Measurements from ENCODE around the gene SNTA1. TPM values are rescaled to one million over a fixed set of nuclear protein-coding genes. Genes with fewer than 3 reads are reported as not detected.
"Not testable (repeated sequence)": the region's sequence is repeated elsewhere in the genome, so short reads cannot be mapped to it uniquely, and the experiment has no call there.

The SNTA1 gene
- total RNA-seq, 1 donor from 2014 or later = 6.9 TPM

DNA sequence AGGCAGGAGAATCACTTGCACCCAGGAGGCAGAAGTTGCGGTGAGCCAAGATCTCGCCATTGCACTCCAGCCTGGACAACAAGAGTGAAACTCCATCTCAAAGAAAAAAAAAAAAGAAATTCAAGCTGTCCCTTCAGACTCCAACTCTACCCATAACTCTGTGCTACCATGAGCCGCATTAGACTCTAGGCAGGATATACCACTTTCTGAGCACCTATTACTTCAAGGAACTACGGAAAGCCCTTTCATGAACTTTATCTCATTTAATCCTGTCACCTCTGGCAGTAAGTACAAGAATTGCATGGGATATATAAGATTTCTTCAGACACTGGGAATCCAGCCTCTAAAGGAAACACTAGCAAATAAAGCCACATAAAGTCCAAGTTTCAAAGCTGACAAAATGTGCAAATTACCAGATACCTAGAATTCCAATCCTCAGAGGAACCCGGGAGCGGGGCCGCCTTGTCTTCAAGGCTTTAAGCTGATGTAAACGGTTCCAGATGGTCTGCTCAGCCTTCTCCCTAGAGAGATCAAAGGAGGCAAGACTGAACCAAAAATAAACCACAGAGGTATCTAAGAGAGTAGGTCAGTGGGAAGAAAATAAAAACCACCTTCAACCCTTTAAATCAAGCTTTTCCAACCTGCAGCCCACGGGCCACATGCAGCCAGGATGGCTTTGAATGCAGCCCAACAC, 51.7 kb downstream of the SNTA1 start:
- H3K4me3 ChIP-seq (ENCODE audit: low read depth, low read length) = no peak overlapping the region
- TF ChIP-seq CTCF (conservative IDR thresholded peaks at IDR 0.05; ENCODE audit: low read depth, low read length) = no peak
- DNase-seq (ENCODE audit: low read depth) = no peak

- DNase-seq (ENCODE audit: low read depth); H3K4me3 ChIP-seq (ENCODE audit: low read depth, low read length): not testable (repeated sequence)
Observed at GRCh38 chr20:33389326-33389725, 54.2 kb downstream of the SNTA1 start.

DNA sequence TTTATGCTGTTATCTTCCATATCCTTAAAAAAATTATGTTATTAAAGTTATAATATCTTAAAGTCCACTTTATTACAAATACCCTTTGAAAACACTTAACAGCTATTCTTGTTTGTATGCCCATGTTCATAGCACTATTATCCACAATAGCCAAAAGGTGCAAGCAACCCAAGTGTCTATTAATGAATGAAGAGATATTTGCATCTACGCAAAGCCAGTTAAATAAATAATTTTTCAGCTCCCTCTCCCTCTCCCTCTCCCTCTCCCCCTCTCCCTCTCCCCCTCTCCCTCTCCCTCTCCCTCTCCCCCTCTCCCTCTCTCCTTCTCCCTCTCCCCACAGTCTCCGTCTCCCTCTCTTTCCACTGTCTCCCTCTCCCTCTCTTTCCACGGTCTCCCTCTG, 55.3 kb downstream of the SNTA1 start:
- no peak for DNase-seq (ENCODE audit: low read depth)
- H3K4me3 ChIP-seq (ENCODE audit: low read depth, low read length) = no peak overlapping the region
- TF ChIP-seq CTCF (conservative IDR thresholded peaks at IDR 0.05; ENCODE audit: low read depth, low read length) = no peak

GRCh38 chr20:33387177-33387576, 56.4 kb downstream of the SNTA1 start:
- no peak for DNase-seq (ENCODE audit: low read depth)
- no peak for TF ChIP-seq CTCF (conservative IDR thresholded peaks at IDR 0.05; ENCODE audit: low read depth, low read length)
- H3K4me3 ChIP-seq (ENCODE audit: low read depth, low read length) = no peak overlapping the region

- no peak for TF ChIP-seq CTCF (conservative IDR thresholded peaks at IDR 0.05; ENCODE audit: low read depth, low read length)
- no peak for DNase-seq (ENCODE audit: low read depth)
- H3K4me3 ChIP-seq (ENCODE audit: low read depth, low read length) = no peak overlapping the region
Observed at GRCh38 chr20:33386673-33387072, 56.9 kb downstream of the SNTA1 start.

DNA sequence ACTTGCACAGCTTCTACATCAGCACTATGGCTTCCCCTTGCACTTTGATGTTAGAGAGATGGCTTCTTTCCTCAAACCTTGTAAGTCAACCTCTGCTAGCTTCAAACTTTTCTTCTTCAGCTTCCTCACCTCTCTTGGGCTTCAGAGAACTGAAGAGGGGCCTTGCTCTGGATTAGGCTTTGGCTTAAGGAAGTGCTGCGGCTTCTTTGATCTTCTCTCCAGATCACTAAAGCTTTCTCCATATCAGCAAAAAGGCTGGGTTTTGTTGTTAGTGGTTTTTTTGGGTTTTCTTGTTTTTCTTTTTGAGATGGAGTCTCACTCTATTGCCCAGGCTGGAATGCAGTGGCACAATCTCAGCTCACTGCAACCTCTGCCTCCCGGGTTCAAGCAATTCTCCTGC, 66.2 kb downstream of the SNTA1 start:
- no peak for DNase-seq (ENCODE audit: low read depth)
- no peak for TF ChIP-seq CTCF (conservative IDR thresholded peaks at IDR 0.05; ENCODE audit: low read depth, low read length)
- H3K4me3 ChIP-seq (ENCODE audit: low read depth, low read length) = no peak overlapping the region

GRCh38 chr20:33373735-33374605, 69.6 kb downstream of the SNTA1 start:
- H3K4me3 ChIP-seq (ENCODE audit: low read depth, low read length) = no peak overlapping the region
- TF ChIP-seq CTCF (conservative IDR thresholded peaks at IDR 0.05; ENCODE audit: low read depth, low read length) = no peak
- DNase-seq (ENCODE audit: low read depth) = peak; percentile 63

All from epithelial cell of proximal tubule (primary cell).